NOMO-1 treated with DMSO at 0.1 percent for 48 hours (cell line): ENCODE results near the gene DUSP9.

ENCODE experiments used
- DNase-seq: peaks from one replicate; lab custom pipeline; 2025; ENCODE audit not compliant: unreplicated experiment; lab: John Stamatoyannopoulos, UW

Gene DUSP9

GRCh38 chrX:153635788-153636668 lies 11.0 kb upstream of the DUSP9 start:
- peak; percentile 19 for DNase-seq

DNA sequence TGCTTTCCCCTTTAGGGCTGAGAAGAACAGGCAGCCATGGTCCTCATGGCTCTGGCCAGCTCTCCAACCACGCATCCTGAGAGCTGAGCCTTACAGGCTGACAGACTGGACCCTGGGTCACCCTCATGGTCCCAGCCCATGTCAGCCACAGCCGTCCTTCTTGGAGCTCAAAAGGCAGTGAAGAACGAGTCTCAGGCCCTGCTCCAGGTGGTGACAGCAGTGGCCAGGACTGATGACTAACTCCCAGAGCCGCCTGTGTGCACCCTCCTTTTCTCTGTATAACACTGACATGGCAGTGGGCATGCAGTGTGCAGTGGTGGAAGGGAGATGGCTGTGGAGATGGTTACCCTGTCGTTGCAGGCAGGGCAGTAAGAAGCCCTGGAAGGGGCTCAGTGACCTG lies 10.3 kb upstream of the DUSP9 start:
- no peak for DNase-seq

- DNase-seq: no peak
These were observed 9.6 kb upstream of the DUSP9 start for GRCh38 chrX:153637121-153638040.

DNA sequence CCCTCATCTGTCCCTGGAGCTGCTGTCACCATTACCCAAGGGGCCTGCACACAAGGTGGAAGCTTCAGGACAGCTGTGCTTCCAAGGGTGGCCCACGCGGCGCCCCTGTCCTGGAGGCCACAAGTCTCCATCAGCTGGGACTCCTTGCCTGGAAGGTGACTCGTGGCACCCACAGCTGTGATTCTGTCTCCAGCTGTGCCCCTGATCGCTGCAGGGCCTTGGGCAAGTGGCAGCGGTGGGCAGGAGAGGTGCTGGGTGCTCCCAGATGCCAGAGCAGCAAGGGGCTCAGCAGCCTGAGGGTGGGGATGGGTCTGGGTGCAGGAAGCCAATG lies 9.0 kb upstream of the DUSP9 start:
- DNase-seq: no peak

DNA sequence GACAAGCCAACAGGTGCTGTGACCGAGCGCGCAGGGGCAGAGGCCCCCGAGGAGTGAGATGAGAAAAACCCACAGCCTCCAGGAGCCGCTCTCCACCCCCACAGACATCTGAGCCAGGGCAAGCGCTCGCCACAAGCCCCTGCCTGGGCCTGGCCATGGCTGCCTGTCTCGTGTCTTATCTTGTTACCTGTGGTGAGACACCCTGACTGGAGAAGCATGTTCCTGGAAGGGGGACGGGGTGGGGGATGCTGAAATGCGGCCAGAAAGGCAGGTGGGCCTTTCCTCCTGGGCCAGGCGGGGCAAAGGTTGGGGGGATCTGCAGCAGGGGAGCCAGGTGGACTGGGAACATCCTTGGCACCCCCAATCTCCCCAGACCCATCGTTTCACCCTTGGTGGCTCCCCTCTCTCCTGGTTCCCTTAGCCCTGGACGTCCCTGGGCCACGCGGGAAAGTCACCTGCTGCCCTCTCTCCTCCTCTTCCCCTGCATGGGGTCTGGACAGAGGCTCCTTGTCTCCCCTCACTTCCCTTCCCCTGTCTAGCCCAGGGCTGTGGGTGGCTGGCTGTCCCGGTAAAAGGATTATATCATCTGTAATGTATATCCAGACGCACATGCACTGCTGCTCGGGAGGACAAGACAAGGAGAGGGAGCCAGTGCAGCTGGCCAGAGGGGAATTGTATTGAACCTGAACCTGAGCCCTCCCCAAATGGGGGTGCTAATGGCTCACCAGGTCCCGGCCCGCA lies 8.4 kb upstream of the DUSP9 start:
- no peak for DNase-seq

GRCh38 chrX:153639177-153640044 lies 7.6 kb upstream of the DUSP9 start:
- no peak for DNase-seq

DNA sequence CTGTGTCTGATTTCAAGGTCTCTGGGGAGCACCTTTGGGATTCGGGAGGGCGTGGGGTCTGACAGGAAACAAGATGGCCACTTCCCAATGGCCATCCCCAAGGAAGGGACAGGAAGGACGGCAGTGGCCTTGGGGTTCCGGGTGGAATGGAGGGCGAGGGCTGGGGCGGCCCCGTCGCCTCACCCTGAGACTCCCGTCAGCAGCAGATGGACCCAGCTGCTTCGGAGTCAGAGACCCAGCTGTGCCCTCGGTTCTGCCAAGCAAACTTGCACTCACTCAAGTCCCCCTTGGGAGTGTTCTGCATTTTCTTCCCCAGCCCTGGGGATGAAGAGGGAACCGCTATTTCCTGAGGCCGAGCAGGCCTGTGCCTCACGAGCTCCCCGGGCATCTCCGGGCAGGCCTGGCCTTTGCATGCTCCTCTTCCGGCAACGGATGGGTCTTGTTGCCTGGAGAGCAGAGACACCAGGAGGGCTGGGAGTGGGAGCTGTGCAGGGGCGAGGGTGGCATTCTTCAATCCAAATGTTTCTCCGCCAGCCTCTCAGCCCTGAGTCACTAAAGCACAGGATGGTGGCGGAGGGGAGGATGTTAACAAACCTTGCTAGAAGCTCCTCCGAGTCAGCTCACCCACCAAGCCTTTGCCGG lies 6.8 kb upstream of the DUSP9 start:
- DNase-seq: no peak

GRCh38 chrX:153640736-153641575 lies 6.0 kb upstream of the DUSP9 start:
- no peak for DNase-seq

- DNase-seq: no peak
These were observed 5.4 kb upstream of the DUSP9 start for GRCh38 chrX:153641627-153642026.

GRCh38 chrX:153642051-153642654 lies 4.8 kb upstream of the DUSP9 start:
- DNase-seq: no peak

DNA sequence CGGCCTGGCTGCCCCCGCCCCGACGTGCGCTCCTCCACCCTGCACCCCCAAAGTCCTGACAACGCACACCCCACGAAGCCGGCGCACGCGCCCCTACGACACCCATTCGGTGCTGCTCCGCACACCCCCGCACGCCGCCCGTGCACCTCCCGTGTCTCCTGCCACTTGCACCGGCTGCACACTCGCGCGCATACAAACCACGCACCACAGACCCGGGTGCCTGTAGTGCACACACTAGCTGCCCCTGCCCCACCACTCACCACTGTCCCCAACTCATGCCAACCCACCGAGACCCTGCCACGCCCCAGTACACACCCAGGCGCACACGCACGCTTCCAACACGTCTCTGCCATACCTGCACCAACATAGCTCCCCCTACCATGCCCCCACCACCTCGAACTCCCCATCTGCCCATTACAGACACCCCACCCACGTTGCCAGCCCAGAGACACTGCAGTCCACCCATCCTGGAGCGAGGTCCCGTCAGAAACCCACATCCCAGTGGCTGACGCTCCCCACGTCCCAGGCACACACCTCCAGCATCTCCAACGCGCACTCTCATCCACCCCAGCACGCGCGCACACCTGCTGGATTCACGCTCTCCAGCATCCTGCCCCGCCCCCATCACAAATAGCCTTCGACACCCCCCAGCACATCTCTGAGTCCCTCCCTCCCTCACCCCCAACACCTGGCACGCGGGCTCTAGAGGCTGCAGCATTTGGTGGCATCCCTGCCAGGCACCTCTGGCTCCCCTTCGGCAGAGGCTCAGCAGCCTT lies 4.2 kb upstream of the DUSP9 start:
- DNase-seq: no peak

DNA sequence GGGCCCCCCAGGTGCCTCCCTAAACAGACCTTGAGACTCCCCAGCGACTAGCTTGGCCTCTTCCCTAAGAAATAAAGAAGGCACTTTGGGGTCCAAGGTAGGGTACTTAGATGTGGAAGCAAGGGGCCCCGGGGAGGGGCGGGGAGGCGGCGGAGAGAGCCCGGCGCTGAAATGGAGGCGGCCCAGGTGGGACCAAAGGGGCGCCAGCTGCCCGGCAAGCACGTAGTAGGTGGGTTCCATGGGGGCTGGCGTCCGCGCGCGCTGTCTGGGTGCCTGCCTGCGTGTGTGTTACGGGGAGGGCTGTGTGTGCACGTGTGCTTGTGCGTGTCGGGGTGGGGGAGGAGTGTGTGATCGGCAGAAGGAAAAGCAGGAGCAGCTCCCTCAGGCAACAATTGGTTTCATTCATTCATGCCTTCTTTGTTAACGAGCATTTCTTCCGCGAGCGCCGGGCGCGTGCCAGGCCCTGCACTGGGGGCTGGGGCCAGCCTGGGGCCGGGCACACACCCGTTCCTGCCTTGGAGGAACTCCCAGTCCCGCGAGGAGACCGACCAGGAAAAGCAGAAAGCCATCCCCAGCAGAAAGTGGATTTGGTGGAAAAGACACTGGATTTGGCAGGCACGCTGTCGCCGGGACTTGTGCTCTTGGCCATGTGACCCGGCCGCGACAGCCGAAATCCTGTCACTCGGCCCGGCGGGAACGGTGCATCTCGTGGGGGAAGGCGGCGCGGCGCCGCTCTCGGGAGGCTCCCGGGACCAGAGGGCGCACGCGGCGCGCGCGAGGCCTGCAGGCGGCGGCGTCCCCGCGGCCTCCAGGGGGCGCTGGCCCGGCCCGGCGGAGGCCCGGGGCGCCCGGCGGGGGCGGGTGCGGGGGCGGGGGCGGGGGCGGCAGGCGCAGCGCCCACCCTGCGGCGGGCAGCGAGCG lies 3.3 kb upstream of the DUSP9 start:
- DNase-seq: no peak

DNA sequence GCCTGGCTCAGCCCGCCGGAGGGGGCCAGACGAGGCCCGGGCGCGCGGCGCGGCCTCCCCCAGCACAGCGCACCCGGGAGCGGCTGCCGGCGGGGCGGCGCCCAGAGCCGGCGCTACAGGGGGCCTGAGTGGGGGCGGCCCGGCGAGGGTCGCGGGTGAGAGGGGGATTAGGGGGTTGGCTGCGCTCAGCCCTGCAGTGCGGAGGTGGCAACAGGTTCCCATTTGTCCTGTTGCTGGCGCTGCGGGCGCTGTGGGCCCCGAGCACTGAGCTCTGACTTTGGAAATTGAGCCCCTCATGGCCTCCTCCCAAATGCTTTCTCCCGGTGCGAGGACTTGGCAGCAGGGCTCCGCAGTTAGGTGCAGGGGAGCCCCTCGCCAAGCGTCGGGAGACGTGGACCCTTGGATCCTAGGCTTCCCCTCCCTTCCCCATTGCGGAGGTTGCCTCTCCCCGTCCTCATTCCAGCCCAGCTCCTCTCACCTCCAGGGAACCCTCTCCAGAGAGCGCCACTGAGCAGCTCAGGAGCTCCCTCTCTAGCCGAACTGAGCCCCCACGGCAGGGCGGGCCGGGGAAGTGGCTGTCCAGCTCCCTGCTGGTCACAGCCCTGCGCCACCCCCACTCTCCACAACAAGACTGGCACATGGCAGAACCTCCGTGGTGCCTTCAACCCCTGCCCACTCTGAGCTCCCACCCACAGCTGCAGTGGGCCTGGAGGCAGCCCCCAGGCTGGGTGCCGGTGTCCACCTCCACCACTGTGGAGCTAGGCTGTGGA lies 2.5 kb upstream of the DUSP9 start:
- no peak for DNase-seq

DNA sequence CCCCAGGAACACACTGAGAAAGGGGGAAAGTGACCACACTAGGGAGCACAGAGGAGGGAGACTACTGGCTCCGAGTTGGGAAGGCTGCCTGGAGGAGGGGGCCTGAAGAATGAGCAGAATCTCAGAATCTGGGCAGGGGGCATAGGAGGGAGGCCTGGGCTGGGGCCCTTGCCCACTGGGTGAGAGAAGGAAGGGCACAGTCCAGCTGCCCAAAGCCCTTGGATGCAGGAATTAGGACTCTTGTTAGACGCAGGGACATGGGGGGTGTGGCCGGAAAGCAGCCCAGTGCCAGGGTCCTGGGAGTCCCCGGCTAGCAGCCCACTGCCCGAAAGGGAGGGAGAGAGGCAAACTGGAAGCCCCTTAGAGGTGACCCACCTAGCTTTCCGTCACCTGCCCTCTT lies 1.9 kb upstream of the DUSP9 start:
- no peak for DNase-seq

GRCh38 chrX:153645921-153646488 lies 998 bp upstream of the DUSP9 start:
- DNase-seq: no peak
